C4-2B (cell line): ENCODE measurements around the gene KIR3DL1.
"Not testable (repeated sequence)": the region's sequence is repeated elsewhere in the genome, so short reads cannot be mapped to it uniquely, and the experiment has no call there.

Source experiments
- H3K27ac ChIP-seq: fragments of 450-650 bp; 2 replicates; pipeline ENCODE4 v1.5.1; 2017
- ZFX ChIP-seq: fragments of 450-650 bp; IDR thresholded peaks from 2 replicates; pipeline ENCODE4 v1.6.1; 2017
- TF ChIP-seq, protein P1 (sequence below): fragments of 450-650 bp; conservative IDR thresholded peaks from 2 replicates; pipeline ENCODE4 v1.5.1; 2017; ENCODE audit warnings: mild to moderate bottlenecking

Gene KIR3DL1

GRCh38 chr19:54816251-54816650 is at the start of gene KIR3DL1:
Gene KIR3DL1 (plus strand): TSS chr19:54816468.
- not testable (repeated sequence) for H3K27ac ChIP-seq

- H3K27ac ChIP-seq, result not testable (repeated sequence)
Measured at GRCh38 chr19:54769646-54770045, 46.6 kb upstream of the KIR3DL1 start, which contains the start of gene KIR2DL1. Gene KIR2DL1 (plus strand): TSS chr19:54769793. CDS start chr19:54769851, 58 bp downstream.

DNA sequence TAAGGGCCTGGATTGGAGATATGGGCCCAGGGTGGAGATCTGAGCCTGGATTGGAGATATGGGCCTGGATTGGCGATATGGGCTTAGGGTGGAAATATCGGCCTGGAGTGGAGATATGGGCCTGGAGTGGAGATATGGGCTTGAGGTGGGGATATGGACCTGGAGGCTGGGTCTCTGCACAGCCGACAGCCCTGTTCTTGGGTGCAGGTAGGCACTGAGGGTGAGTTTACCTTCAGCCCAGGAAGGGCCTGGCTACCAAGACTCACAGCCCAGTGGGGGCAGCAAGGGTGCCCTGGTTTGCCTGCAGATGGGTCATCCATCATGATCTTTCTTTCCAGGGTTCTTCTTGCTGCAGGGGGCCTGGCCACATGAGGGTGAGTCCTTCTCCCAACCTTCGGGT is 45.8 kb upstream of the KIR3DL1 start:
- not testable (repeated sequence) for H3K27ac ChIP-seq

DNA sequence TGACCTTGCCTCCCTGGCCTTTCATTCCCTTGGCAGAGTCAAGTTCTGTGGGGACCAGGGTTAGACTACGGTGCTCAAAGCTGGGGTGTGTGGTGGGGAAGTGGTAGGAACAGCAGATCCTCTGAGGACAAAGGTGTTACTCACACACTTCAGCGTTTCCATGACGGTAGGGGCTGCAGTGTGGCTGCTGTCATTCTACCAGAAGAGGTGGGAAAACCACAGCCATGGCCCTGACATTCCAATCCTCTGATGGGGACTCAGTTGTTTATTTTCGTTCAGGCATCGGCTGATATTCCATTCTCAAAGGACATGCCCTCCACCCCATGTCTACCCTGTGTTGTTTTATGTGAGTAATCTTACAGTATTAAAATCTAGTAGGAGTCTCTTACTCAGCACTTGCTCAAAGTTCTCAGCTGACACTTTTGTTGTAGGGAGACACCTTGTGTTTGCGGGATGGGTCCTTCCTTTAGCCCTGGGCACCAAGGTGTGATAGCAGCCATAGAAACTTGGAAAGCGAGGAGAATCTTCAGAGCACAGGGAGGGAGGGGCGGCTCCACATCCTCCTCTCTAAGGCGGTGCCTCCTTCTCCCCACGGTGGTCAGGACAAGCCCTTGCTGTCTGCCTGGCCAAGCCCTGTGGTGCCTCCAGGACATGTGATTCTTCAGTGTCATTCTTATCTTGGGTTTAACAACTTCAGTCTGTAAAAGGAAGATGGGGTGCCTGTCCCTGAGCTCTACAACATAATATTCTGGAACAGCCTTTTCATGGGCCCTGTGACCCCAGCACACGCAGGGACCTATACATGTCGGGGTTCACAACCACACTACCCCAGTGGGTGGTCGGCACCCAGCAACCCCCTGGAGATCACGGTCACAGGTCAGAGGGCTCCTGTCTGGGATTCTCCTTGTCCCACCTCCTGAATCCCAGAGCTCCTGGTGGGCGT is 45.0 kb upstream of the KIR3DL1 start:
- not testable (repeated sequence) for H3K27ac ChIP-seq

DNA sequence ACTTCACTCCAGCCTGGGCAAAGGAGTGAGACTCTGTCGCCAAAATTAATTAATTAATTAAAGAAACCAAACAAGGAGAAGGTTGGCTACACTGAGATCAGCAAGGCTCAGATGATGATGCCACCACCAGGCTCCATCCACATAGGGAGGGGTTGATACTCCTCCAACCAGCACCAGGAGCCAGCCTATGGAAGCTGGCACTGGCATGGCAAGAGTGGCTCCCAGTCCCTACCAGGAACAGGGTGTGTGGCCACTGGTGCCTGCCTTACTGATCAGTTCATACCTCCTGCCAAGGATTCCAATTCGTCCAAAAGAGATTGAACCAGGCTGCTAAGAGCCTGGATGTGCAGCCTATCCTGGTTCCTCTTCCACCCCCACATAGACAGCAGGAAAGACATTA is 43.6 kb upstream of the KIR3DL1 start:
- H3K27ac ChIP-seq, result not testable (repeated sequence)

DNA sequence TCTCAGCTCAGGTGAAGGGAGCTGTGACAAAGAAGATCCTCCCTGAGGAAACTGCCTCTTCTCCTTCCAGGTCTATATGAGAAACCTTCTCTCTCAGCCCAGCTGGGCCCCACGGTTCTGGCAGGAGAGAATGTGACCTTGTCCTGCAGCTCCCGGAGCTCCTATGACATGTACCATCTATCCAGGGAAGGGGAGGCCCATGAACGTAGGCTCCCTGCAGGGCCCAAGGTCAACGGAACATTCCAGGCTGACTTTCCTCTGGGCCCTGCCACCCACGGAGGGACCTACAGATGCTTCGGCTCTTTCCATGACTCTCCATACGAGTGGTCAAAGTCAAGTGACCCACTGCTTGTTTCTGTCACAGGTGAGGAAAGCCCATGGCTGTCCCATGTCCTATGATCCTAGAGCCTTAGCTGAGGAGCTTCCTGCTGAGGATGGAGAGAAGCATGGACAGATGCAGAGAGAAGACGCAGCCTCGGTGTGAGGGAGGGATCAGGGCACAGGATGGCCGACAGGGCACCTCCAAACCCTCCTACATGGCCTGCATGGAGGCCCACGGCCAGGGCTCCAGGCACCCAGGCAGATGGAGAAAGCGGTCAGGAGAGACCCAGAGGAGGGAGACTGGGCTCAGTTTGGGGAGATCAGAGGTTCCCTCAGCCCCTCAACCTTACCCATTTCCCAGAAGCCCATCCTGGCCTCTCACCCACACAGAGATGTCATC is 41.0 kb upstream of the KIR3DL1 start:
- H3K27ac ChIP-seq, result not testable (repeated sequence)

- H3K27ac ChIP-seq, result not testable (repeated sequence)
Measured at GRCh38 chr19:54775830-54776229, 40.4 kb upstream of the KIR3DL1 start.

GRCh38 chr19:54777851-54778250 is 38.4 kb upstream of the KIR3DL1 start:
- H3K27ac ChIP-seq, result not testable (repeated sequence)

- H3K27ac ChIP-seq, result not testable (repeated sequence)
Measured at GRCh38 chr19:54778896-54779295, 37.4 kb upstream of the KIR3DL1 start.

DNA sequence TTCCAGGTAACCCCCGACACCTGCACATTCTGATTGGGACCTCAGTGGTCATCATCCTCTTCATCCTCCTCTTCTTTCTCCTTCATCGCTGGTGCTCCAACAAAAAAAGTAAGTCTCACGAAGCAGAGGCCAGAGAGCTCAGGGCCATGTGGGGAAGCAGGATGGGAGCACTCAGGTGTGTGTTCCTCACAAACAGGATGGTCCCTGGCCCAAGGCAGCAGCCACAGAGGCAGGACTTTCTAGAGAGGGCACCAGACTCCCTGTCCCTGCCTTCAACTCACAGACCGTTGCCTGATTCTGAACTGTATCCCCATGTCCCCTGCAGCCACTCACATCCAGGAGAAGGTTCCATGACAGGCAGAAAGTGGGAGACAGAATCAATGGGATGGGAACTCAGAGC is 33.4 kb upstream of the KIR3DL1 start:
- not testable (repeated sequence) for H3K27ac ChIP-seq

GRCh38 chr19:54786091-54786723 is 30.1 kb upstream of the KIR3DL1 start:
- not testable (repeated sequence) for H3K27ac ChIP-seq

DNA sequence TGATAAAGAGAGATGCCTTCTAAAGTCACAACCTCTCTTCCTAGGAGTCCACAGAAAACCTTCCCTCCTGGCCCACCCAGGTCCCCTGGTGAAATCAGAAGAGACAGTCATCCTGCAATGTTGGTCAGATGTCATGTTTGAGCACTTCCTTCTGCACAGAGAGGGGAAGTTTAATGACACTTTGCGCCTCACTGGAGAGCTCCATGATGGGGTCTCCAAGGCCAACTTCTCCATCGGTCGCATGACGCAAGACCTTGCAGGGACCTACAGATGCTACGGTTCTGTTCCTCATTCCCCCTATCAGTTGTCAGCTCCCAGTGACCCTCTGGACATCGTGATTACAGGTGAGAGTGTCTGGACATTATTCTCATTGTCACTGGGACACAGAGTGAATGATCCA is 28.1 kb upstream of the KIR3DL1 start:
- not testable (repeated sequence) for H3K27ac ChIP-seq

- TF ChIP-seq, protein P1, sequence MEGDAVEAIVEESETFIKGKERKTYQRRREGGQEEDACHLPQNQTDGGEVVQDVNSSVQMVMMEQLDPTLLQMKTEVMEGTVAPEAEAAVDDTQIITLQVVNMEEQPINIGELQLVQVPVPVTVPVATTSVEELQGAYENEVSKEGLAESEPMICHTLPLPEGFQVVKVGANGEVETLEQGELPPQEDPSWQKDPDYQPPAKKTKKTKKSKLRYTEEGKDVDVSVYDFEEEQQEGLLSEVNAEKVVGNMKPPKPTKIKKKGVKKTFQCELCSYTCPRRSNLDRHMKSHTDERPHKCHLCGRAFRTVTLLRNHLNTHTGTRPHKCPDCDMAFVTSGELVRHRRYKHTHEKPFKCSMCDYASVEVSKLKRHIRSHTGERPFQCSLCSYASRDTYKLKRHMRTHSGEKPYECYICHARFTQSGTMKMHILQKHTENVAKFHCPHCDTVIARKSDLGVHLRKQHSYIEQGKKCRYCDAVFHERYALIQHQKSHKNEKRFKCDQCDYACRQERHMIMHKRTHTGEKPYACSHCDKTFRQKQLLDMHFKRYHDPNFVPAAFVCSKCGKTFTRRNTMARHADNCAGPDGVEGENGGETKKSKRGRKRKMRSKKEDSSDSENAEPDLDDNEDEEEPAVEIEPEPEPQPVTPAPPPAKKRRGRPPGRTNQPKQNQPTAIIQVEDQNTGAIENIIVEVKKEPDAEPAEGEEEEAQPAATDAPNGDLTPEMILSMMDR, result no peak
- TF ChIP-seq ZFX, result no peak
- no peak overlapping the region for H3K27ac ChIP-seq
Measured at GRCh38 chr19:54790711-54791110, 25.6 kb upstream of the KIR3DL1 start.

GRCh38 chr19:54791476-54791875 is 24.8 kb upstream of the KIR3DL1 start:
- no peak overlapping the region for H3K27ac ChIP-seq
- TF ChIP-seq, protein P1, result no peak
- TF ChIP-seq ZFX, result no peak
